Peyer's patch (tissue), 4 donors: ENCODE data around the gene CDK13.

Source experiments
- POLR2A ChIP-seq, 2 donors: fragments of 450-650 bp; IDR thresholded peaks; one replicate each; pipeline ENCODE4 v1.5.1; 2017; ENCODE audit warnings: antibody characterized with exemption in 2 of 2, mild to moderate bottlenecking in 2 of 2, moderate library complexity in 2 of 2
- TF ChIP-seq, protein P1 (sequence below), 6 experiments: fragments of 450-650 bp in 4 of 6; fragments of 200-600 bp in 2 of 6; sonication (generic) in 1 of 6; IDR thresholded peaks; one replicate each; pipeline ENCODE4 v1.5.1; 2017 to 2019; ENCODE audit warnings: antibody characterized with exemption in 6 of 6, mild to moderate bottlenecking in 3 of 6, moderate library complexity in 1 of 6

DNA sequence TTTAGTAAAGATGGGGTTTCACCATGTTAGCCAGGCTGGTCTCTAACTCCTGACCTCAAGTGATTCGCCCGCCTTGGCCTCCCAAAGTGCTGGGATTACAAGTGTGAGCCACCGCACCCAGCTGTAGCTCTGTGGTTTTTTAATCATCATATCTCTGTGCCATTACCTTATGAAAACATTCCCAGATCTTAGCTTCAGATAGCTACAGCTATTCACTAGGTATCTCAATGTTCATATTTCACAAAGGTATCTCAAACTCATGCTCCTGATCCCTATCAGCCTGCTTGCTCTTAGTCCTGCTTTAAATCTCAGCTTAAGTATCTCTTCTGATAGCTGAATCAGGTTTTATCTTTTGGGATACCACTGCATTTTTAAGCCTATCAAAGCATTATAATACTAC is 74.8 kb downstream of the CDK13 start:
- TF ChIP-seq, protein P1, sequence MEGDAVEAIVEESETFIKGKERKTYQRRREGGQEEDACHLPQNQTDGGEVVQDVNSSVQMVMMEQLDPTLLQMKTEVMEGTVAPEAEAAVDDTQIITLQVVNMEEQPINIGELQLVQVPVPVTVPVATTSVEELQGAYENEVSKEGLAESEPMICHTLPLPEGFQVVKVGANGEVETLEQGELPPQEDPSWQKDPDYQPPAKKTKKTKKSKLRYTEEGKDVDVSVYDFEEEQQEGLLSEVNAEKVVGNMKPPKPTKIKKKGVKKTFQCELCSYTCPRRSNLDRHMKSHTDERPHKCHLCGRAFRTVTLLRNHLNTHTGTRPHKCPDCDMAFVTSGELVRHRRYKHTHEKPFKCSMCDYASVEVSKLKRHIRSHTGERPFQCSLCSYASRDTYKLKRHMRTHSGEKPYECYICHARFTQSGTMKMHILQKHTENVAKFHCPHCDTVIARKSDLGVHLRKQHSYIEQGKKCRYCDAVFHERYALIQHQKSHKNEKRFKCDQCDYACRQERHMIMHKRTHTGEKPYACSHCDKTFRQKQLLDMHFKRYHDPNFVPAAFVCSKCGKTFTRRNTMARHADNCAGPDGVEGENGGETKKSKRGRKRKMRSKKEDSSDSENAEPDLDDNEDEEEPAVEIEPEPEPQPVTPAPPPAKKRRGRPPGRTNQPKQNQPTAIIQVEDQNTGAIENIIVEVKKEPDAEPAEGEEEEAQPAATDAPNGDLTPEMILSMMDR (IDR thresholded peaks at IDR 0.05) = no peak
- TF ChIP-seq POLR2A (IDR thresholded peaks at IDR 0.05) = no peak
